Left renal cortex interstitium (tissue), 4 donors: ENCODE measurements around the gene ZNF155. TPM values are rescaled to one million over a fixed set of nuclear protein-coding genes. Genes with fewer than 3 reads are reported as not detected.

Experiments
- DNase-seq, 4 donors: peaks; one replicate each; pipeline ENCODE4 v3.0.0-alpha.2; 2013; ENCODE audit warnings: low read depth in 4 of 4, low spot score in 2 of 4, missing footprints in 1 of 4
- polyA plus RNA-seq, 4 donors: library from polyadenylated mRNA; unstranded; fragments of 120-200 nt; gene quantifications; one replicate each; pipeline ENCODE4 v1.2.1, GENCODE V29; 2013; ENCODE audit not compliant: insufficient read length in 4 of 4

The ZNF155 gene
- polyA plus RNA-seq, 4 donors = 14.0 to 17.6 (median 14.9) TPM

DNA sequence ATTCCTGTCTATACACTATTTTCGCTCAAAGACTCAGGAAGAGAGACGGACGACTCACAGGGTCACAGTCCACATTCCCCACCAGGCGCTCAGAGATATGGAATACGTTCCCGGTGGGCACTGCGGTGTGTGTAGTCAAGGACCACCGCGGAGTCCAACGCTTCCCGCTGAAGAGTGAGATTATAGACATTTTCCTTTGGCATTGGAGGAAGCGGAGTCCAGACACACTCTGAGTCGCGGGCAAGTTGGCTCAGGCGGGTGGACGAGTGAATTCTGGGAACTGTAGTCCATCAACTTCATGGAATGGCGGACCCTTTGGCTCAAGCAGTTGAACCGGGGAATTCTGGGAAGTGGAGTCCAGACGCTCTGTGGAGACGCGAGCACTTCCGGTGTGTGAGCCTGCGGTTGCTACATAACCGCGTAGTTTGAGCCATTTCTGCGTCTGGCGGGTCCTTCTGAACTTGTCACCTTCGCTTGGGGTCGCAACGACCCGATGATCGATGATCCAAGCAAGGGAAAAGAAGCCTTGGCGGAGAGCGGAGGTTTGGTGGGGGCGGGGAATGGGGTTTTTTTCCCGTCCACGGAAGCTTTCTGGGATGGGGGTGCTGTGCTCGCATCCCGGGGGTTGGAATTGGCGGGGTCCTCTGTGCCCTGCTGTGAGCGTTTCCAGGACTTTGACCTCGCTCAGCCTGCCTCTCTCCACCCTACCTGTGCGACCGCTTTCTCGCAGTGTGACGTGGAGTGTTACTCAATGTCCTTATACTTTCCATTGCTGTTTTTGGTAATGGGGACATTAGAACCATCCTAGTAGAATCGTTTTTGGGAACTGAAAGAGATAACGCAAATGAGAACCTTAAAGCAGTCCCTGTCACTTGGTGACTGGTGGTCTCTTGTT lies 18.8 kb downstream of the ZNF155 start, which contains the start of gene ZNF230:
Gene ZNF230 (plus strand): TSS at position 392 of the 895 bp plus-strand sequence. CDS start 4,122 bp downstream, outside the sequence.
- peak; percentile 82 to 98 (median 89) for DNase-seq

DNA sequence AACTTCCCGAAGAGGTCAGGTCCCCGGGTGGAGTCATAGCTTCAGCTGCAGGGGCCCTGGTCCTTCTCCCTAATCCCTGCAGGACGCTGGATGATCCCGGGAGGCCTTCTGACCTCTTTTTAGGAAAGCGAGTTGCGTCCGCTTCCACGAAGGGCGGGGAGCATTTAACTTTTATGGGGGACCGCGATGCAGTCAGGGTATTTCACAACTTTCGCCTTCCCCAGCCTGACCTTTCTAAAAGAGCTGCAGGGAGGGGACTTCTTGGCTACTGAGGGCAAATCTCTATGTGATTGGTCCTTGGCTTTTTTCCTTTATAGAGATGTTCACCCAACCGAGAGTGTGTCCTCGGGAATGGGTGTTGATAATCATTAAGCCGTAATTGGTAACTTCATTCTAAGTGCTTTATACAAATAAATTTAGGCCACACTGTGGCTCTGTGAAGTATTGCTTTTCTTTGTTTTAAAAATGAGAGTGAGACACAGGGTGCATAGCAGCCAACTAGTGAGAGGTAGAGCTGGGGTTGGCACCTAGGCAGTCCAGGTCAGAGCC lies 19.5 kb downstream of the ZNF155 start:
- DNase-seq = no peak

GRCh38 chr19:44005973-44006372 lies 22.0 kb downstream of the ZNF155 start:
- no peak for DNase-seq

DNA sequence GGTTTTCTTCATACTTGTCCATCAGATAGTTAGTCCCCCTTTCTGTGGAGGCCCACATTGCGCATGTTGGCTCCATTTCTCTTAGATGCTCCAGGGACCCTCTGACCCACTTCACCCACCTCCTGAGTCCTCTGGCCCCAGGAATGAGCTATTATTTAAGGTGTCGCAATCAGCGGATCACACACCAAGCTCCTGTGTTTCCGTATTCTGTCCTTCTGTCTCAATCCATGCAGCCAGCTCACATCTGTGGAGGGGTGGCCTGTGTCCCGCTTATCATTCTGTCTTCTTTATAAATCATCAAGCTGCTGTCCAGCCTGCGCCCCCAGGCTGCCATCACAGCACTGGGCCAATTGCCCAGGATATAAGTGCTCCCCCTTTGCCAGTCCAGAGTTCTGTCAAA lies 23.5 kb downstream of the ZNF155 start:
- no peak for DNase-seq

DNA sequence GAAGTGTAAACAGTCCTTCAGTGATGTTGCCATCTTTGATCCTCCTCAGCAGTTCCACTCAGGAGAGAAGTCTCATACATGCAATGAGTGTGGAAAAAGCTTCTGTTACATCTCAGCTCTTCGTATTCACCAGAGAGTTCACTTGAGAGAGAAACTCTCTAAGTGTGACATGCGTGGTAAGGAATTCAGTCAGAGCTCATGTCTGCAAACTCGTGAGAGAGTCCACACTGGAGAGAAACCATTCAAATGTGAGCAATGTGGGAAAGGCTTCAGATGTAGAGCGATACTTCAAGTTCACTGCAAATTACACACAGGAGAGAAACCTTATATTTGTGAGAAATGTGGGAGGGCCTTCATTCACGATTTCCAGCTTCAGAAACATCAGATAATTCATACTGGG lies 26.5 kb downstream of the ZNF155 start:
- no peak for DNase-seq

DNA sequence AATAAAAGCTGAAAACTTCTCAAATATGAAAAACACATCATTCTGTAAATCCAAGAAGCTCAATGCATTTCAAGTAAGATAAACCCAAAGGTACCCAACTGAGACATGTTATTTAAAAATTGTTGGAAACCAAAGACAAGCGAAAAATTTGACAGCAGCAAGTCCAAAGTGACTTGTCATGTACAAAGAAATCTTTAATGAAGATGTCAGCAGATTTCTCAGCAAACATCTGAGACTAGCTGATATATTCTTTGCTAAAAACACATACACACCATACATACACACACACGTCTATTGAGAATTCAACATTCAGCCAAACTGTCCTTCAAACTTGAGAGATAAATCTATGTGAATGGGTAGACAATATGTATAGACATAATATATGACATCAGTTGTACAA lies 35.5 kb downstream of the ZNF155 start:
- no peak for DNase-seq

- DNase-seq = no peak
These were observed 37.2 kb downstream of the ZNF155 start for GRCh38 chr19:44021221-44021620.

DNA sequence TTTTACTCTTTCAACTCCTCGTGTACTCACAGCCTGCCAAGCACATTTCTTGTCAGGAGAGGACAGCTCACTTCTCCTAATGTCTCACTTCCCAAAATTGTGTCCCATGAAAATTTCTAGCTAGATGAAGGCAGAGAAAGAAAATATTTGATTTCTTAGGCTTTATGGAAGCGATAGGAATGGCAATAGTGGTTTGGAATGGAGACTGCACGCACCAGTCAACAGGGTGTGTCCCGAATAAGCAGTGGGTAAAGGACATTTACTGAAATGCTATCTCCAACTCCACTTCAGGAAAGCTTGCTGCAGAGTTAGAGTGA lies 40.9 kb downstream of the ZNF155 start:
- DNase-seq = no peak

DNA sequence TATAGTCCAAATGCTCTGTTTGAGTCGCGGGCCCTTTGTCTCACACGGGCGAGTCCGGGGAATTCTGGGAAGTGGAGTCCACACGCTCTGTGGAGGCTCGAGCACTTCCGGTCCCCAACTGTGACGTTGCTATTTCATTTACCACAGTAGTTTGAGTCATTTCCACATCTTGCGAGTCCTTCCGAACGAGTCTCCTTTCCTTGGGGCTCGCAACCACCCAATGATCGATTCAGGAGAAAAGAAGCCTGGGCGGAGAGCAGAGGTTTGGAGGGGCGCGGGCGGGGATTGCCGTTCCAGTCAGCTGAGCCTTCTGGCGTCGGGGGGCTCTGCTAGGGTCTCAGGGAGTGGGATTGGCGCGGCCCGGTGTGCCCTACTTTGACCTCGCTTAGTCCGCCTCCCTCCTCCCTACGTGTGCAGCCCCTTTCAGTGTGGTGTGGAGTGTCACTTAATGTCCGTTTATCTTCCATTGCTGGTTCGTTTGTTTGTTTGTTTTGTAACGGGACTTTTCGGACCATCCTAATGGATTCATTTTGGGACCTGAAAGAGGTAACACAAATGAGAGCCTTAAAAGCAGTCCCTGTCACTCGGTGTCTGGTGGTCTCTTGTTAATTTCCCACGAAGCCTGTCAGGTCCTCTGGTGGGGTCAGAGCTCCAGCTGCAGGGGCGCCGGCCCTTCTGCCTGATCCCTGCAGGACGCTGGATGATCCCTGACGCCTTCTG lies 41.4 kb downstream of the ZNF155 start, which contains the start of gene ZNF222:
Gene ZNF222 (plus strand): TSS at position 163 of the 720 bp plus-strand sequence. CDS start 58 bp downstream, at position 221.
- DNase-seq = peak in 3 of 4 donors; percentile 68 to 90 (median 76)

DNA sequence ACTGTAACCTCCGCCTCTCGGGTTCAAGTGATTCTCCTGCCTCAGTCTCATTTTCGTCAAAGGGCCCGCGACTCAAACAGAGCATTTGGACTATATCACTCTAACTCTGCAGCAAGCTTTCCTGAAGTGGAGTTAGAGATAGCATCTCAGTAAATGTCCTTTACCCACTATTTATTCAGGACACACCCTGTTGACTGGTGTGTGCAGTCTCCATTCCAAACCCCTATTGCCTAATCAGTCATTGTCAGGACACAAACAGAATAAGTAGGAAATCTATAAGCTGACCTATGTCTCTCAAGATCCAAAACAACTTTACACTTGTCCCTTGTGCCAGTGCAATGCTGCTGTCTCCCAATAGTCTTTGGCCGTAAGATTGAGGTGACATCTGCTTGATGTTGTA lies 42.6 kb downstream of the ZNF155 start:
- DNase-seq = no peak

DNA sequence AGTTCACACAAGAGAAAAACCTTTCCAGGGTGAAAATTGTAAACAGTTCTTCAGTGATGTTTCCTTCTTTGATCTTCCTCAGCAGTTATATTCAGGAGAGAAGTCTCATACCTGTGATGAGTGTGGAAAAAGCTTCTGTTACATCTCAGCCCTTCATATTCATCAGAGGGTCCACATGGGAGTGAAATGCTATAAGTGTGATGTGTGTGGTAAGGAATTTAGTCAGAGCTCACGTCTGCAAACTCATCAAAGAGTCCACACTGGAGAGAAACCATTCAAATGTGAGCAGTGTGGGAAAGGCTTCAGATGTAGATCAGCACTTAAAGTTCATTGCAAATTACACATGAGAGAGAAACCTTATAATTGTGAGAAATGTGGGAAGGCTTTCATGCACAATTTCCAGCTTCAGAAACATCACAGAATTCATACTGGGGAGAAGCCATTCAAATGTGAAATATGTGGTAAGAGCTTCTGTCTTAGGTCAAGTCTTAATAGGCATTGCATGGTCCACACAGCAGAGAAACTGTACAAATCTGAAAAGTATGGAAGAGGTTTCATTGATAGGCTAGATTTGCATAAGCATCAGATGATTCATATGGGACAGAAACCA lies 48.1 kb downstream of the ZNF155 start:
- DNase-seq = no peak

DNA sequence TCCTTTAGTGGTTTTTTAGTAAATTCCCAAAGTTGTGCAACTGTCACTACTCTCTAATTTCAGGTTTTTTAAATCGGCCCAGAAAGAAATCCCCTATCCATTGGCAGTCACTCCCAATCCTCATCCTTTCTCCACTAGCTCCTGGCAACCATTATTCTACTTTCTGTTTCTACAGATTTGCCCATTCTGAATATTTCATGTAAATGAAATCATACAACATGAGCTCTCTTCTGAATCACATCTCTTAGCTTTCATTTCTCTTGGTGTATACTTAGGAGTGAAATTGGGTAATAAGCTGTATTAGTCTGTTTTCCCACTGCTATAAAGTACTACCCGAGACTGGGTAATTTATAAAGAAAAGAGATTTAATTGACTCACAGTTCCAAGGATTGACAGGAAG lies 58.2 kb downstream of the ZNF155 start:
- DNase-seq = no peak

Other genes with a start within 250 kb of the ZNF155 start
- 10 to 100 TPM; 35.7 to 77.9 (median 58.0) TPM for gene SMG9, start 229.2 kb upstream of the ZNF155 start, polyA plus RNA-seq
- 1 to 10 TPM in 3 of 4 donors, under 1 TPM in 1; 0.90 to 2.6 (median 2.2) TPM for gene KCNN4, start 203.2 kb upstream of the ZNF155 start, polyA plus RNA-seq
- under 1 TPM; 0.29 to 0.56 (median 0.40) TPM for gene LYPD5, start 181.7 kb upstream of the ZNF155 start, polyA plus RNA-seq
- 10 to 100 TPM; 12.0 to 22.0 (median 15.3) TPM for gene ZNF283, start 156.9 kb upstream of the ZNF155 start, polyA plus RNA-seq
- gene ZNF404, start 100.2 kb upstream of the ZNF155 start, polyA plus RNA-seq = 10 to 100 TPM in 3 of 4 donors, 1 to 10 TPM in 1; 9.8 to 17.2 (median 12.1) TPM
- gene ZNF45, start 48.9 kb upstream of the ZNF155 start, polyA plus RNA-seq = 10 to 100 TPM; 24.6 to 30.4 (median 26.9) TPM
- gene ZNF221, start 33.0 kb upstream of the ZNF155 start, polyA plus RNA-seq = 1 to 10 TPM; 4.2 to 9.1 (median 6.7) TPM
- 1 to 10 TPM; 5.7 to 7.8 (median 7.4) TPM for gene ZNF230, start 18.8 kb downstream of the ZNF155 start, polyA plus RNA-seq
- gene ZNF222, start 41.2 kb downstream of the ZNF155 start, polyA plus RNA-seq = 1 to 10 TPM; 7.4 to 9.9 (median 8.8) TPM
- gene ZNF223, start 67.8 kb downstream of the ZNF155 start, polyA plus RNA-seq = 10 to 100 TPM in 3 of 4 donors, 1 to 10 TPM in 1; 9.7 to 14.6 (median 12.9) TPM
- gene ZNF284, start 88.0 kb downstream of the ZNF155 start, polyA plus RNA-seq = 1 to 10 TPM; 2.8 to 6.7 (median 4.1) TPM
- 10 to 100 TPM; 21.2 to 49.0 (median 31.9) TPM for gene ZNF224, start 110.2 kb downstream of the ZNF155 start, polyA plus RNA-seq
- gene ZNF225, start 129.2 kb downstream of the ZNF155 start, polyA plus RNA-seq = 10 to 100 TPM in 1 of 4 donors, 1 to 10 TPM in 3; 9.6 to 11.3 (median 9.8) TPM
- 10 to 100 TPM in 3 of 4 donors, 1 to 10 TPM in 1; 9.8 to 21.3 (median 15.7) TPM for gene ZNF234, start 157.4 kb downstream of the ZNF155 start, polyA plus RNA-seq
- gene ZNF226, start 180.9 kb downstream of the ZNF155 start, polyA plus RNA-seq = 10 to 100 TPM; 27.7 to 29.6 (median 29.0) TPM
- 10 to 100 TPM; 22.7 to 28.1 (median 26.3) TPM for gene ZNF227, start 228.3 kb downstream of the ZNF155 start, polyA plus RNA-seq